ENCODE measurements around the gene SGCA. TPM values are rescaled to one million over a fixed set of nuclear protein-coding genes. Genes with fewer than 3 reads are reported as not detected.
A peak's percentile ranks its signal among the peaks of the same experiment; 100 is the strongest.

SGCA gene
- total and polyA plus RNA-seq, 10 of the 15 experiments (the other 5 are each of a cell fraction or from before 2014, with no cell fraction given): 0.13 to 2.2 (median 0.50) TPM; not detected in 2

DNA sequence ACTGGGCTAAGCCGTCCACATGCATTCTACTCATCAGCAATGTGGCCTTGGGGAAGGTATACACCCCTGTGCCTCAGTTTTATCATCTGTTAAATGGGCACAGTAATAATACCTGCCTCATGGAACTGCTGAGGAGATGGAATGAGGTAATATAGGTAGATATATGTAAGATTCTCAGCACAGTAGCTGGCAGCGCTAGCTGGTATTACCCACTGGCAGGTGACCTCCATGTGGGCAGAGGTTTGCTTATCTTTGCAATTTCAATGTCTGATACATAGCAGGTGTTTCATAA, 1.2 kb upstream of the SGCA start:
- Histone ChIP-seq H3K9ac (ENCODE audit: control insufficient read depth, insufficient read depth, low read length) (no peak overlapping the region), H3K36me3 (ENCODE audit: control insufficient read depth in 2 of 2, insufficient read depth in 2 of 2, low read length in 1 of 2) (no peaks in the 10 kb centered on the region), H3K9me3 (replicated peaks; ENCODE audit: control insufficient read depth, insufficient read depth, low read length) (no peaks in the 10 kb centered on the region), H2AFZ (ENCODE audit: control insufficient read depth, low read depth, low read length) (no peak overlapping the region), H3K27ac (ENCODE audit: control insufficient read depth, insufficient read depth) (no peak overlapping the region), H3K4me2 (ENCODE audit: control insufficient read depth, insufficient read depth) (no peak overlapping the region), H3K27me3 (replicated peaks in 1 of 2; ENCODE audit: control insufficient read depth in 2 of 2, insufficient read depth in 2 of 2, low read length in 1 of 2) (no peaks in the 10 kb centered on the region), H3K4me3 (no peak overlapping the region), H3K4me1 (ENCODE audit: control insufficient read depth, insufficient read depth, low read length) (peaks cover 26% of the 10 kb centered on the region), H3K79me2 (ENCODE audit: control insufficient read depth, insufficient read depth, low read length) (no peaks in the 10 kb centered on the region), H4K20me1 (ENCODE audit: control insufficient read depth, insufficient read depth) (no peaks in the 10 kb centered on the region)
- DNase-seq (ENCODE audit: low read depth, low spot score) (no peak), FAIRE-seq (no peak), ATAC-seq (no peak)
- RAD21 ChIA-PET (ENCODE audit: unreplicated experiment): interaction anchor here (0.6 to 2.8 kb wide), 3 partner anchors 13 to 36 kb away, joined by 3 to 24 read pairs (median 12); partner anchors contain the start of gene PPP1R9B
- BruUV-seq (replicated peaks): no TSS peak
- 72% methylated on average over 2 of the region's 2 CpGs for WGBS (ENCODE audit: insufficient coverage, insufficient replicate concordance, low lambda C conversion rate, missing lambda C conversion rate)
- POLR2A ChIA-PET: interaction anchor here (0.6 to 2.8 kb wide), 3 partner anchors 10 to 135 kb away, joined by 3 to 18 read pairs (median 6); no protein-coding TSS in a partner anchor
- in situ Hi-C loops (cut with MboI) (loop anchor here (5.0 kb wide), 1 partner anchor 33 kb away; no protein-coding TSS in a partner anchor), intact Hi-C loops (cut with micrococcal nuclease; ENCODE audit: unreplicated experiment) (no loop called here)
- SMC1A ChIA-PET (ENCODE audit: uncharacterized antibody, unreplicated experiment): interaction anchor here (1.0 to 2.0 kb wide), 3 partner anchors 13 to 133 kb away, joined by 5 to 8 read pairs (median 6); no protein-coding TSS in a partner anchor
- CTCF ChIA-PET: interaction anchor here (1.0 to 17.0 kb wide), 6 partner anchors 14 to 70 kb away, joined by 3 to 514 read pairs (median 22); partner anchors contain the start of gene PDK2
- 0 out of 2 replicates have a peak, but pooled peaks have one; percentile 26 for TF ChIP-seq SMARCA5 (IDR thresholded peaks at IDR 0.05)
- TF ChIP-seq, protein P1, sequence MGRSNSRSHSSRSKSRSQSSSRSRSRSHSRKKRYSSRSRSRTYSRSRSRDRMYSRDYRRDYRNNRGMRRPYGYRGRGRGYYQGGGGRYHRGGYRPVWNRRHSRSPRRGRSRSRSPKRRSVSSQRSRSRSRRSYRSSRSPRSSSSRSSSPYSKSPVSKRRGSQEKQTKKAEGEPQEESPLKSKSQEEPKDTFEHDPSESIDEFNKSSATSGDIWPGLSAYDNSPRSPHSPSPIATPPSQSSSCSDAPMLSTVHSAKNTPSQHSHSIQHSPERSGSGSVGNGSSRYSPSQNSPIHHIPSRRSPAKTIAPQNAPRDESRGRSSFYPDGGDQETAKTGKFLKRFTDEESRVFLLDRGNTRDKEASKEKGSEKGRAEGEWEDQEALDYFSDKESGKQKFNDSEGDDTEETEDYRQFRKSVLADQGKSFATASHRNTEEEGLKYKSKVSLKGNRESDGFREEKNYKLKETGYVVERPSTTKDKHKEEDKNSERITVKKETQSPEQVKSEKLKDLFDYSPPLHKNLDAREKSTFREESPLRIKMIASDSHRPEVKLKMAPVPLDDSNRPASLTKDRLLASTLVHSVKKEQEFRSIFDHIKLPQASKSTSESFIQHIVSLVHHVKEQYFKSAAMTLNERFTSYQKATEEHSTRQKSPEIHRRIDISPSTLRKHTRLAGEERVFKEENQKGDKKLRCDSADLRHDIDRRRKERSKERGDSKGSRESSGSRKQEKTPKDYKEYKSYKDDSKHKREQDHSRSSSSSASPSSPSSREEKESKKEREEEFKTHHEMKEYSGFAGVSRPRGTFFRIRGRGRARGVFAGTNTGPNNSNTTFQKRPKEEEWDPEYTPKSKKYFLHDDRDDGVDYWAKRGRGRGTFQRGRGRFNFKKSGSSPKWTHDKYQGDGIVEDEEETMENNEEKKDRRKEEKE (IDR thresholded peaks at IDR 0.05): no peak
- peak; percentile 46; the same call in 1 of the 2 replicates for TF ChIP-seq ZNF217 (IDR thresholded peaks at IDR 0.05)

Measured in GM12878 (cell line).